Heart right ventricle (tissue), 16 donors: Measurements from ENCODE around the gene CCDC157. TPM values are rescaled to one million over a fixed set of nuclear protein-coding genes. Genes with fewer than 3 reads are reported as not detected.

ENCODE experiments used
- ATAC-seq, 8 donors: fragments of 200-7000 bp; cut with Tn5 transposase; one replicate each; pipeline ENCODE4 v1.9.1; 2020; ENCODE audit warnings: mild to moderate bottlenecking in 8 of 8, moderate library complexity in 8 of 8, moderate number of reproducible peaks in 1 of 8
- DNase-seq, 2 donors: peaks; one replicate each; pipeline ENCODE4 v3.0.0-alpha.2; 2020
- H3K27ac ChIP-seq, 10 donors: fragments of 200-600 bp; sonication (generic) in 2 of 10; one replicate each; pipeline versions ENCODE4 v1.5.0 to v1.8.0; 2020 to 2022; ENCODE audit warnings: mild to moderate bottlenecking in 3 of 10
- H3K27me3 ChIP-seq, 7 donors: fragments of 200-600 bp; one replicate each; pipeline ENCODE4 v1.8.0; 2021 to 2022; ENCODE audit warnings: mild to moderate bottlenecking in 2 of 7
- H3K36me3 ChIP-seq, 9 donors: fragments of 200-600 bp; sonication (generic) in 1 of 9; one replicate each; pipeline versions ENCODE4 v1.5.0 to v1.8.0; 2020 to 2022; ENCODE audit warnings: mild to moderate bottlenecking in 2 of 9
- H3K4me1 ChIP-seq, 9 donors: fragments of 200-600 bp; sonication (generic) in 1 of 9; one replicate each; pipeline versions ENCODE4 v1.5.0 to v1.8.0; 2020 to 2022; ENCODE audit warnings: mild to moderate bottlenecking in 4 of 9
- H3K4me3 ChIP-seq, 10 donors: fragments of 200-600 bp; sonication (generic) in 2 of 10; one replicate each; pipeline versions ENCODE4 v1.5.0 to v1.8.0; 2020 to 2022; ENCODE audit warnings: mild to moderate bottlenecking in 7 of 10, moderate library complexity in 2 of 10
- H3K9me3 ChIP-seq, 11 donors: fragments of 200-600 bp in 10 of 11; sonication (generic) in 2 of 11; one replicate each; pipeline versions ENCODE4 v1.5.0 to v1.8.0; 2013 to 2022; ENCODE audit warnings: mild to moderate bottlenecking in 2 of 11, control low read depth in 1 of 11, moderate library complexity in 1 of 11
- CTCF ChIP-seq, 9 donors: fragments of 200-600 bp; sonication (generic) in 2 of 9; IDR thresholded peaks; one replicate each; pipeline versions ENCODE4 v1.5.0 to v1.8.0; 2021 to 2022; ENCODE audit warnings: antibody characterized with exemption in 9 of 9, mild to moderate bottlenecking in 5 of 9, moderate library complexity in 1 of 9
- WGBS, 2 donors: extraction: QIAGEN DNeasy Blood & Tissue Kit; methylation state at CpG; one replicate each; pipeline ENCODE4 v1.1.7; 2013; ENCODE audit warnings: inconsistent platforms in 1 of 2; 5-methylcytosine and 5-hydroxymethylcytosine counted together
- intact Hi-C, 10 donors: fragments of 100-400 bp; cut with DNase I; formaldehyde crosslinking; loops; one replicate each; pipeline versions ENCODE4 v1.11.1 to v1.14.2; 2022
- polyA plus RNA-seq, 2 donors: library from polyadenylated mRNA; stranded (reverse); fragments of 200-250 nt; gene quantifications; one replicate each; pipeline ENCODE4 v1.2.3, GENCODE V29; 2013
- total RNA-seq, 10 donors: library from RNA; stranded (reverse); fragmentation: NEBNext Ultra II Directional in 3 of 10; extraction: Animal tissue kit (Norgen Biotek cat#: 25700) in 3 of 10; gene quantifications; one replicate each; pipeline versions ENCODE4 v1.2.1 to v1.2.4, GENCODE V29; 2021 to 2023
- donor health status: Arrhythmogenic right ventricular cardiomyopathy.
- donor health status: ischemic (EF 13 %, LVEDD 7.1; RV severe dilation, severe dysfunction).
- donor health status: healthy with polysubstance abuse.
- donor health status: DM: no; HTN: yes; CAD: no.
- donor health status: DM: no; HTN: no; CAD: no.
- donor health status: ischemic (EF 25% LVEDD 6.9; RV normal size, moderate dysfunction).
- donor health status: ischemic (EF 25% LVEDD 5.7; RV mildly dilated, moderate dysfunction).
- donor health status: healthy.
- donor health status: DM: yes; HTN: yes; CAD: no.
- donor health status: Ischemic cardiomyopathy.
- donor health status: ischemic (EF 35%, LVEDD 5.7; RV mildly dilated, moderate dysfunction).
- donor health status: nonischemic (EF 11% LVEDD 7.7; RV severe dilation, severe dysfunction).
- donor health status: DM: yes; HTN: yes; CAD: no.
- donor health status: PGD.
- donor health status: ischemic (EF 29% LVEDD 5.4; RV normal size, mild dysfunction).
- donor health status: nonischemic (EF 23%, LVEDD 6.1; RV moderate dilation, normal function).

The CCDC157 gene
- total and polyA plus RNA-seq, 12 donors = 0.11 to 1.2 (median 0.91) TPM

GRCh38 chr22:30326255-30326705 is 30.5 kb upstream of the CCDC157 start:
- no peaks in the 10 kb centered on the region for H3K9me3 ChIP-seq
- peak overlapping the region; percentile 78 to 94 (median 89) for H3K27ac ChIP-seq
- ATAC-seq = peak; percentile 50 to 66 (median 54)
- peaks cover 15 to 56% (median 48%) of the 10 kb centered on the region in 9 donors for H3K4me1 ChIP-seq
- no peak for TF ChIP-seq CTCF (IDR thresholded peaks at IDR 0.05)
- peak; percentile 35 to 42 for DNase-seq
- H3K4me3 ChIP-seq = peak overlapping the region; percentile 64 to 100 (median 96)
- peaks cover 0 to 22% (median 2%) of the 10 kb centered on the region in 9 donors for H3K36me3 ChIP-seq
- intact Hi-C loops = loop anchor here in 8 of 10 donors (1.0 to 10.0 kb wide), 5 partner anchors 21 to 59 kb away; partner anchors contain the start of genes CASTOR1 (in 7 of the 8) and RNF215 (in 1 of the 8)
- no peaks in the 10 kb centered on the region for H3K27me3 ChIP-seq
- WGBS, 2 donors = 1% methylated on average over 31 to 34 of the region's 34 CpGs

GRCh38 chr22:30326706-30327362 is 30.0 kb upstream of the CCDC157 start, which contains the start of gene TBC1D10A:
TBC1D10A (minus strand) TSS chr22:30326941; CDS start chr22:30326881, 60 bp downstream.
- 0 to 1% methylated on average over 67 to 69 of the region's 69 CpGs for WGBS, 2 donors
- Histone ChIP-seq H3K4me1 (peaks cover 11 to 51% (median 43%) of the 10 kb centered on the region in 9 donors), H3K27me3 (no peaks in the 10 kb centered on the region), H3K4me3 (peak within 1 kb of the TSS; percentile 64 to 100 (median 96)), H3K27ac (peak within 1 kb of the TSS; percentile 78 to 94 (median 89)), H3K36me3 (peaks cover 0 to 27% (median 5%) of the 10 kb centered on the region in 9 donors), H3K9me3 (no peaks in the 10 kb centered on the region)
- intact Hi-C loops = loop anchor here in 8 of 10 donors (1.0 to 10.0 kb wide), 6 partner anchors 22 to 58 kb away; partner anchors contain the start of genes CASTOR1 (in 8 of the 8), RNF215 (in 1 of the 8) and SF3A1 (in 1 of the 8)
- no peak for TF ChIP-seq CTCF (IDR thresholded peaks at IDR 0.05)
- peak; percentile 84 to 91 for DNase-seq
- peak; percentile 90 to 97 (median 94) for ATAC-seq

GRCh38 chr22:30327864-30328345 is 28.9 kb upstream of the CCDC157 start:
- Histone ChIP-seq H3K27ac (peak overlapping the region in 3 of 10 donors; percentile 90 to 94 (median 90)), H3K4me3 (no peak overlapping the region), H3K9me3 (no peaks in the 10 kb centered on the region), H3K27me3 (no peaks in the 10 kb centered on the region), H3K4me1 (peaks cover 11 to 41% (median 36%) of the 10 kb centered on the region in 9 donors), H3K36me3 (peaks cover 0 to 38% (median 9%) of the 10 kb centered on the region in 9 donors)
- ATAC-seq = no peak
- intact Hi-C loops = loop anchor here in 6 of 10 donors (1.0 to 10.0 kb wide), 6 partner anchors 23 to 57 kb away; partner anchors contain the start of genes CASTOR1 (in 6 of the 6), RNF215 (in 1 of the 6) and SF3A1 (in 1 of the 6)
- 83 to 86% methylated on average over 5 of the region's 5 CpGs for WGBS, 2 donors
- DNase-seq = no peak
- no peak for TF ChIP-seq CTCF (IDR thresholded peaks at IDR 0.05)

- 76 to 82% methylated on average over 3 of the region's 3 CpGs for WGBS, 2 donors
- no peak overlapping the region for H3K27ac ChIP-seq
These were observed 28.2 kb upstream of the CCDC157 start for GRCh38 chr22:30328466-30329049.

More at GRCh38 chr22:30328466-30329049, 28.2 kb upstream of the CCDC157 start:
- ATAC-seq (no peak), DNase-seq (no peak)
- TF ChIP-seq CTCF (IDR thresholded peaks at IDR 0.05) = no peak
- H3K27me3 ChIP-seq = no peaks in the 10 kb centered on the region
- no peak overlapping the region for H3K4me3 ChIP-seq
- peaks cover 11 to 34% (median 29%) of the 10 kb centered on the region in 9 donors for H3K4me1 ChIP-seq
- intact Hi-C loops = loop anchor here in 4 of 10 donors (5.0 to 10.0 kb wide), 2 partner anchors 41 to 56 kb away; partner anchors contain the start of genes CASTOR1 (in 3 of the 4) and RNF215 (in 1 of the 4)
- H3K36me3 ChIP-seq = peaks cover 0 to 45% (median 15%) of the 10 kb centered on the region in 9 donors
- no peaks in the 10 kb centered on the region for H3K9me3 ChIP-seq
